Mesenteric fat pad (tissue), 1 donor: ENCODE data around the gene UNCX. TPM values are rescaled to one million over a fixed set of nuclear protein-coding genes. Genes with fewer than 3 reads are reported as not detected.

Experiments
- DNase-seq: peaks from one replicate; pipeline ENCODE4 v3.0.0-alpha.2; 2020; ENCODE audit warnings: low spot score
- total RNA-seq: library from RNA; stranded (reverse); fragmentation: NEBNext Ultra II Directional; extraction: Animal tissue kit (Norgen Biotek cat#: 25700); gene quantifications from one replicate; pipeline ENCODE4 v1.2.1, GENCODE V29; 2021
- donor health status: DM: yes; HTN: yes; CAD: no.

Gene UNCX
- total RNA-seq, 1 donor from 2014 or later = not detected

GRCh38 chr7:1242606-1243289, 10.1 kb downstream of the UNCX start:
- DNase-seq = no peak

- no peak for DNase-seq
Measured at GRCh38 chr7:1243290-1243963, 10.8 kb downstream of the UNCX start.

- no peak for DNase-seq
Measured at GRCh38 chr7:1243964-1244416, 11.3 kb downstream of the UNCX start.

GRCh38 chr7:1244700-1245523, 12.2 kb downstream of the UNCX start:
- no peak for DNase-seq

- no peak for DNase-seq
Measured at GRCh38 chr7:1245524-1246050, 12.9 kb downstream of the UNCX start.

GRCh38 chr7:1246160-1246870, 13.6 kb downstream of the UNCX start:
- no peak for DNase-seq

GRCh38 chr7:1246871-1247526, 14.3 kb downstream of the UNCX start:
- no peak for DNase-seq

- no peak for DNase-seq
Measured at GRCh38 chr7:1247527-1248041, 14.9 kb downstream of the UNCX start.

- no peak for DNase-seq
Measured at GRCh38 chr7:1248143-1248915, 15.7 kb downstream of the UNCX start.

GRCh38 chr7:1248916-1249581, 16.4 kb downstream of the UNCX start:
- DNase-seq = no peak

GRCh38 chr7:1249731-1250130, 17.1 kb downstream of the UNCX start:
- DNase-seq = no peak

- no peak for DNase-seq
Measured at GRCh38 chr7:1250901-1251300, 18.2 kb downstream of the UNCX start.

- DNase-seq = no peak
Measured at GRCh38 chr7:1251796-1252539, 19.3 kb downstream of the UNCX start.

GRCh38 chr7:1252540-1253090, 19.9 kb downstream of the UNCX start:
- no peak for DNase-seq

- DNase-seq = no peak
Measured at GRCh38 chr7:1253681-1254181, 21.1 kb downstream of the UNCX start.

- DNase-seq = no peak
Measured at GRCh38 chr7:1254281-1255079, 21.8 kb downstream of the UNCX start.
